SU-DHL-6 (cell line): Measurements from ENCODE around the gene EXOC4.

Source experiments
- H2AFZ ChIP-seq: fragments of 200-600 bp; sonication (generic); 2 replicates; pipeline ENCODE4 v1.6.1; 2014; ENCODE audit warnings: low read depth, mild to moderate bottlenecking, moderate library complexity, mixed read lengths, antibody characterized with exemption, low read length; ENCODE audit not compliant: severe bottlenecking
- H3F3A ChIP-seq: fragments of 200-600 bp; shearing (Covaris generic); 2 replicates; pipeline ENCODE4 v1.6.0; 2016; ENCODE audit warnings: antibody characterized with exemption, mild to moderate bottlenecking; ENCODE audit not compliant: insufficient read depth
- H3K27ac ChIP-seq: fragments of 200-600 bp; sonication (generic); 2 replicates; pipeline ENCODE4 v1.5.1; 2016; ENCODE audit warnings: low read depth, mild to moderate bottlenecking, low read length, moderate library complexity, mixed read lengths
- H3K27me3 ChIP-seq: fragments of 200-600 bp; sonication (generic), shearing (Covaris generic); 2 replicates; pipeline ENCODE4 v1.6.0; 2014; ENCODE audit warnings: mild to moderate bottlenecking, low read length
- H3K36me3 ChIP-seq: fragments of 200-600 bp; sonication (generic); 2 replicates; pipeline ENCODE4 v1.6.1; 2014; ENCODE audit warnings: mild to moderate bottlenecking, low read length, mixed read lengths
- H3K4me2 ChIP-seq: fragments of 300-600, 200-600 bp; shearing (Covaris generic), sonication (generic); 2 replicates; pipeline ENCODE4 v1.6.0; 2014; ENCODE audit warnings: low read length, low read depth, mild to moderate bottlenecking; ENCODE audit not compliant: poor library complexity, severe bottlenecking
- H3K4me3 ChIP-seq: fragments of 200-600 bp; sonication (generic); 2 replicates; pipeline ENCODE4 v1.5.1; 2014; ENCODE audit warnings: antibody characterized with exemption, low read length, mild to moderate bottlenecking, mixed read lengths; ENCODE audit not compliant: insufficient read depth, poor library complexity, severe bottlenecking
- H3K79me2 ChIP-seq: fragments of 200-600 bp; sonication (generic); 2 replicates; pipeline ENCODE4 v1.6.1; 2014; ENCODE audit warnings: mild to moderate bottlenecking, low read length, moderate library complexity; ENCODE audit not compliant: insufficient read depth
- H3K9ac ChIP-seq: fragments of 200-600 bp; sonication (generic); 2 replicates; pipeline ENCODE4 v1.7.0; 2014; ENCODE audit warnings: mild to moderate bottlenecking, low read length
- H3K9me2 ChIP-seq: fragments of 200-600 bp; sonication (generic); replicated peaks from 2 replicates; pipeline ENCODE4 v1.6.1; 2014; ENCODE audit warnings: low read length; ENCODE audit not compliant: insufficient read depth
- H3K9me3 ChIP-seq: fragments of 200-600 bp; sonication (generic); 2 replicates; pipeline ENCODE4 v1.6.1; 2014; ENCODE audit warnings: low read length, mixed read lengths; ENCODE audit not compliant: insufficient read depth
- H4K20me1 ChIP-seq: fragments of 200-600 bp; sonication (generic); 2 replicates; pipeline ENCODE4 v1.6.1; 2014; ENCODE audit warnings: low read depth, mild to moderate bottlenecking, antibody characterized with exemption, low read length, moderate library complexity, mixed read lengths
- CTCF ChIP-seq: fragments of 200-600 bp; sonication (generic); IDR thresholded peaks from one replicate; pipeline ENCODE4 v1.5.1; 2017; ENCODE audit warnings: antibody characterized with exemption, mild to moderate bottlenecking, low read length, moderate library complexity; ENCODE audit not compliant: insufficient read depth, poor library complexity, severe bottlenecking
- EZH2phosphoT487 ChIP-seq: fragments of 200-600 bp; sonication (generic), shearing (Covaris generic); conservative IDR thresholded peaks from 2 replicates; pipeline ENCODE4 v1.6.1; 2018; ENCODE audit warnings: mild to moderate bottlenecking, antibody characterized with exemption, low read length, moderate library complexity, mixed read lengths

EXOC4 gene

DNA sequence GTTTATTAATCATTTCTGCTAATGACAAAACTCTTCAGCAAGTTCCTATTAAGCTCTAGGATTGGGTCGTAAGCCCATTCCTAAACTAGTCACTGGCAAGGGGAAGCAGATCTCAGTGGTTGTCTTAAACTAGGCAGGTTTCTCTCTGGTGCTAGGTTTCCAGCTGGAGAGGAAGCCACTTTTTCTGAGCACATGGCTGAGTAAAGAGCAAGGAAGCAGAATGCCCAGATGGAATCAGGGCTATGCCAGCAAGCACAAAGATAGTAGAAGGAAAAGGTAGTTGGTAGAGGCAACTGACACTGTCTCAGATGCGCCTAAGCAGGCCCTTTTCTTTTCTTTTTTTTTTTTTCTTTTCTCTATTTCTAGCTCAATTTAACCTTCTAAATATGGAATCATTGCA, 224.9 kb downstream of the EXOC4 start:
- TF ChIP-seq CTCF, result no peak
- TF ChIP-seq EZH2phosphoT487, result no peak
- Histone ChIP-seq H3K27ac (no peak overlapping the region), H3K36me3 (no peaks in the 10 kb centered on the region), H3K4me2 (no peak overlapping the region), H4K20me1 (no peaks in the 10 kb centered on the region), H3F3A (no peaks in the 10 kb centered on the region), H3K9me3 (no peaks in the 10 kb centered on the region), H3K27me3 (no peaks in the 10 kb centered on the region), H3K79me2 (no peaks in the 10 kb centered on the region), H3K4me3 (no peak overlapping the region), H3K9ac (no peak overlapping the region), H3K9me2 (no peaks in the 10 kb centered on the region), H2AFZ (no peak overlapping the region)

DNA sequence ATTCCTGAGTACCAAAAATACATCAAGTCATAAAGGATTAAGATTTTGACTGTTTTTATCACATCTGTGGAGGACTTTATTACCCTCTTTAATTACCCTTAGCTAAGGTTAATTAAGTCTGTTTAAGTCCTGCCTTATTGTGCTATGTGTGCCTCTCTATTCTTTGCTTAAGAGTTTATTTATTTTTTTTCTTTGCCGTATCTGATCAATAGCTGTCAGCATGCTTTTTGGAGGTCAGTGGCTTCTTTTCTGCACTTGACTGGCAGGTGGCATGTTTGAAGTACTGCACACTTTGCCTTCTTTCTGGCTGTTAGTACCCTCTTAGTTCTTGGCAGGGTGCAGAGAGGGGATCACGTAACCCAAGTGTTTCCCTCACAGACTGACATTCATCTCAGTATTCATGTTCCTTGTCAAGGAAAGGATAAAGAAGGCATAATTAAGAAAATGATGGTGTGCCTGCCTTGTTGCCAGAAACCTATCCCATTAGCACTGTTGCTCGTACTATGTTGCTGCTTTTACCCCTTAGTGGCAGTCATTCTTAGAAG, 225.8 kb downstream of the EXOC4 start:
- H3K4me3 ChIP-seq, result no peak overlapping the region
- no peaks in the 10 kb centered on the region for H3K36me3 ChIP-seq
- no peak overlapping the region for H3K9ac ChIP-seq
- no peaks in the 10 kb centered on the region for H3K9me2 ChIP-seq
- no peaks in the 10 kb centered on the region for H3K79me2 ChIP-seq
- no peaks in the 10 kb centered on the region for H4K20me1 ChIP-seq
- no peak overlapping the region for H2AFZ ChIP-seq
- no peaks in the 10 kb centered on the region for H3K27me3 ChIP-seq
- no peaks in the 10 kb centered on the region for H3F3A ChIP-seq
- H3K4me2 ChIP-seq, result no peak overlapping the region
- no peaks in the 10 kb centered on the region for H3K9me3 ChIP-seq
- no peak for TF ChIP-seq EZH2phosphoT487
- no peak for TF ChIP-seq CTCF
- H3K27ac ChIP-seq, result no peak overlapping the region

GRCh38 chr7:133479456-133480065, 226.7 kb downstream of the EXOC4 start:
- Histone ChIP-seq H4K20me1 (no peaks in the 10 kb centered on the region), H3K4me3 (no peak overlapping the region), H3K27ac (no peak overlapping the region), H3K36me3 (no peaks in the 10 kb centered on the region), H3K9me3 (no peaks in the 10 kb centered on the region), H3K9me2 (no peaks in the 10 kb centered on the region), H3F3A (no peaks in the 10 kb centered on the region), H3K79me2 (no peaks in the 10 kb centered on the region), H2AFZ (no peak overlapping the region), H3K27me3 (no peaks in the 10 kb centered on the region), H3K9ac (no peak overlapping the region), H3K4me2 (no peak overlapping the region)
- no peak for TF ChIP-seq CTCF
- no peak for TF ChIP-seq EZH2phosphoT487
